Endothelial cell of umbilical vein (primary cell): Measurements from ENCODE around the gene TEC. TPM values are rescaled to one million over a fixed set of nuclear protein-coding genes. Genes with fewer than 3 reads are reported as not detected.

ENCODE experiments used
- BruUV-seq: library from RNA; stranded (reverse); fragments of 400-500 nt; replicated peaks from 2 replicates; lab custom pipeline; 2021; lab: Mats Ljungman, UMichigan
- CTCF ChIA-PET: fragments of 300-600, 350-600 bp; sonication (Branson Sonifier 250); formaldehyde crosslinking; loops from one replicate; lab custom pipeline; 2021; ENCODE audit warnings: antibody characterized with exemption, inconsistent platforms; lab: Charles Lee
- POLR2A ChIA-PET: fragments of 300-600, 350-600 bp; sonication (Branson Sonifier 250); formaldehyde crosslinking; loops from one replicate; lab custom pipeline; 2021; ENCODE audit warnings: antibody characterized with exemption, inconsistent platforms; lab: Charles Lee
- DNase-seq: peaks from one replicate; pipeline ENCODE4 v3.0.0-alpha.2; 2011; ENCODE audit warnings: low read depth, low spot score
- FAIRE-seq: peaks from 2 replicates; lab custom pipeline; 2011; peaks lifted over from hg19 to GRCh38; lab: Jason Lieb, UNC
- H2AFZ ChIP-seq: 2 replicates; pipeline ENCODE4 v1.6.0; 2012; ENCODE audit warnings: low read depth, low read length, control low read depth, inconsistent platforms
- H3K27ac ChIP-seq: 2 replicates; pipeline ENCODE4 v1.5.1; 2011; ENCODE audit warnings: low read depth, mild to moderate bottlenecking, control low read depth, low read length, moderate library complexity; ENCODE audit not compliant: insufficient read depth
- H3K27me3 ChIP-seq, 2 experiments: 2 replicates each; pipeline versions ENCODE4 v1.6.0 to v1.6.1; 2011; ENCODE audit warnings: low read length in 2 of 2, mixed read lengths in 1 of 2; ENCODE audit not compliant: control insufficient read depth in 2 of 2, insufficient read depth in 2 of 2
- H3K36me3 ChIP-seq, 2 experiments: 2 replicates in 1 of 2; 3 replicates in 1 of 2; pipeline ENCODE4 v1.5.1; 2011; ENCODE audit warnings: low read length in 2 of 2, mild to moderate bottlenecking in 1 of 2, moderate library complexity in 1 of 2; ENCODE audit not compliant: control insufficient read depth in 2 of 2, insufficient read depth in 2 of 2; ENCODE audit errors: extremely low read depth in 1 of 2
- H3K4me1 ChIP-seq: 3 replicates; pipeline ENCODE4 v1.5.1; 2011; ENCODE audit warnings: mild to moderate bottlenecking, low read length; ENCODE audit not compliant: control insufficient read depth, insufficient read depth; ENCODE audit errors: extremely low read depth
- H3K4me2 ChIP-seq: 2 replicates; pipeline ENCODE4 v1.6.1; 2011; ENCODE audit warnings: low read length, control low read depth, mixed read lengths; ENCODE audit not compliant: insufficient read depth
- H3K4me3 ChIP-seq, 3 experiments: fragments of 200-600 bp in 1 of 3; sonication (generic), shearing (Covaris generic) in 1 of 3; replicated peaks in 1 of 3; 2 replicates each; pipeline ENCODE4 v1.5.1; 2011 to 2016; ENCODE audit warnings: control low read depth in 3 of 3, low read length in 3 of 3, mild to moderate bottlenecking in 2 of 3, inconsistent platforms in 1 of 3, low read depth in 1 of 3, moderate library complexity in 1 of 3; ENCODE audit not compliant: insufficient read depth in 1 of 3
- H3K79me2 ChIP-seq: 2 replicates; pipeline ENCODE4 v1.6.0; 2012; ENCODE audit warnings: low read length, inconsistent platforms; ENCODE audit not compliant: control insufficient read depth, insufficient read depth
- H3K9ac ChIP-seq: replicated peaks from 2 replicates; pipeline ENCODE3; 2011; ENCODE audit warnings: low read length, control low read depth; ENCODE audit not compliant: insufficient read depth; ENCODE audit errors: extremely low read depth
- H3K9me1 ChIP-seq: replicated peaks from 3 replicates; pipeline ENCODE4 v1.6.0; 2011; ENCODE audit warnings: mild to moderate bottlenecking, low read length; ENCODE audit not compliant: control insufficient read depth, insufficient read depth; ENCODE audit errors: extremely low read depth
- H3K9me3 ChIP-seq: replicated peaks from 2 replicates; pipeline ENCODE4 v1.5.1; 2012; ENCODE audit warnings: low read length, inconsistent platforms; ENCODE audit not compliant: control insufficient read depth, insufficient read depth
- H4K20me1 ChIP-seq: replicated peaks from 2 replicates; pipeline ENCODE3; 2011; ENCODE audit warnings: mild to moderate bottlenecking, low read length; ENCODE audit not compliant: control insufficient read depth, insufficient read depth; ENCODE audit errors: extremely low read depth
- EZH2 ChIP-seq: IDR thresholded peaks from 2 replicates; pipeline ENCODE4 v1.6.1; 2012; ENCODE audit warnings: borderline replicate concordance, low read depth, mild to moderate bottlenecking, moderate library complexity, low read length, inconsistent platforms; ENCODE audit not compliant: severe bottlenecking
- FOS ChIP-seq: IDR thresholded peaks from 2 replicates; pipeline ENCODE4 v1.6.1; 2011; ENCODE audit warnings: mild to moderate bottlenecking, low read length, moderate library complexity, borderline replicate concordance; ENCODE audit not compliant: insufficient read depth
- GATA2 ChIP-seq: IDR thresholded peaks from 2 replicates; pipeline ENCODE4 v1.7.0; 2011; ENCODE audit warnings: low read depth, mild to moderate bottlenecking, moderate library complexity, mixed read lengths, low read length; ENCODE audit not compliant: insufficient read length, insufficient read depth
- JUN ChIP-seq: IDR thresholded peaks from 2 replicates; pipeline ENCODE4 v1.6.1; 2011; ENCODE audit warnings: borderline replicate concordance, low read depth; ENCODE audit not compliant: insufficient read length, insufficient read depth
- MAX ChIP-seq: IDR thresholded peaks from 2 replicates; pipeline ENCODE4 v1.6.1; 2011; ENCODE audit not compliant: insufficient read depth, insufficient read length
- MYC ChIP-seq: IDR thresholded peaks from one replicate; pipeline ENCODE4 v1.6.1; 2011; ENCODE audit warnings: mild to moderate bottlenecking, low read depth, low read length
- POLR2A ChIP-seq: IDR thresholded peaks from 2 replicates; pipeline ENCODE4 v1.6.1; 2012; ENCODE audit warnings: low read depth, mild to moderate bottlenecking, control low read depth, low read length
- POLR2AphosphoS5 ChIP-seq: IDR thresholded peaks from 2 replicates; pipeline ENCODE4 v1.6.1; 2012; ENCODE audit warnings: low read depth, mild to moderate bottlenecking, control low read depth, low read length, moderate library complexity; ENCODE audit not compliant: insufficient read depth
- dilution Hi-C: fragments of 300-500 bp; cut with MboI; formaldehyde crosslinking; loops from one replicate; pipeline ENCODE4 v1.15.0; 2019; ENCODE audit warnings: low sequenced_read_pairs; ENCODE audit not compliant: extremely low pct_ligation_motif_present
- intact Hi-C: fragments of 100-400 bp; cut with micrococcal nuclease; formaldehyde crosslinking; loops from one replicate; pipeline ENCODE4 v1.10.0; 2022
- polyA plus RNA-seq, 4 experiments: library from polyadenylated mRNA; depleted of rRNA in 3 of 4; stranded (reverse) in 3 of 4; unstranded in 1 of 4; fragments of >200 nt; gene quantifications; 2 replicates each; pipeline versions ENCODE4 v1.2.1 to v1.2.3, GENCODE V29; 2011 to 2012; ENCODE audit warnings: missing spikeins in 1 of 4
- total RNA-seq: library from RNA; stranded (reverse); gene quantifications from 2 replicates; pipeline ENCODE4 v1.2.3, GENCODE V29; 2021
- TF ChIP-seq, protein P1 (sequence below), 2 donors: IDR thresholded peaks; 1 replicate in 1 of 2; 2 replicates in 1 of 2; pipeline ENCODE4 v1.5.1; 2011; ENCODE audit warnings: low read length in 2 of 2, mild to moderate bottlenecking in 2 of 2, moderate library complexity in 2 of 2, control low read depth in 1 of 2, inconsistent platforms in 1 of 2, low read depth in 1 of 2; ENCODE audit not compliant: insufficient read depth in 1 of 2; ENCODE audit errors: extremely low read depth in 1 of 2

The TEC gene
- total and polyA plus RNA-seq, 2 donors (not counting 3 experiments of a cell fraction or from before 2014, with no cell fraction given) = 0.08 to 0.86 TPM

DNA sequence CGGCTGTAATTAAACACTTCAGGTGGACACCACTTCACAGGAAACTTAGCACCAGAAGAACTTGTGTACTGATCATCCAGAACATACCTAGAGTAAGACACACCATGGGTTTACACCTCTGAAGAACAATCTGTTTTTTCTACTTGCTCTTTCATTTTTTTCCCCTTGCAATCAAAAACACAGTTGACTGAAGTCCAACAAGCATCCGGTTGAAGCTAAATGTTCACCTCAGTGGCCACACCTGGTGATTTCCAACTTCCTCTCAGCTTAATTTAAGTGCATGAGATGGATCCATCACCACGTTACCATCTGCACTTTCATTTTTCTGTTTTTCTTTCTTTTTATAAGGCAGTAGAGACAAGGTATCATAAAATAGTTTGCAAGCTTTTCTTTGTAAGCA is 130.7 kb downstream of the TEC start:
- no peaks in the 10 kb centered on the region for H3K79me2 ChIP-seq
- no peak overlapping the region for H2AFZ ChIP-seq
- H3K4me1 ChIP-seq = peaks cover 12% of the 10 kb centered on the region
- no peak overlapping the region for H3K4me3 ChIP-seq
- H3K27me3 ChIP-seq = no peaks in the 10 kb centered on the region
- POLR2A ChIA-PET = no interaction called here
- no peak for TF ChIP-seq FOS
- TF ChIP-seq MAX = no peak
- TF ChIP-seq POLR2AphosphoS5 = no peak
- no peak for TF ChIP-seq JUN
- H3K27ac ChIP-seq = no peak overlapping the region
- H3K9me1 ChIP-seq = no peaks in the 10 kb centered on the region
- H3K4me2 ChIP-seq = no peak overlapping the region
- H3K36me3 ChIP-seq = no peaks in the 10 kb centered on the region
- BruUV-seq = no TSS peak
- no peak overlapping the region for H3K9ac ChIP-seq
- no peaks in the 10 kb centered on the region for H3K9me3 ChIP-seq
- intact Hi-C loops (no loop called here), dilution Hi-C loops (no loop called here)
- DNase-seq = no peak
- FAIRE-seq = no peak
- no peaks in the 10 kb centered on the region for H4K20me1 ChIP-seq
- CTCF ChIA-PET = interaction anchor here (1.1 to 4.0 kb wide), 7 partner anchors 8 to 136 kb away, joined by 3 to 58 read pairs (median 6); no protein-coding TSS in a partner anchor

GRCh38 chr4:48138511-48138910 is 131.1 kb downstream of the TEC start:
- dilution Hi-C loops (no loop called here), intact Hi-C loops (no loop called here)
- no peaks in the 10 kb centered on the region for H3K27me3 ChIP-seq
- no peak overlapping the region for H3K4me2 ChIP-seq
- TF ChIP-seq, protein P1, sequence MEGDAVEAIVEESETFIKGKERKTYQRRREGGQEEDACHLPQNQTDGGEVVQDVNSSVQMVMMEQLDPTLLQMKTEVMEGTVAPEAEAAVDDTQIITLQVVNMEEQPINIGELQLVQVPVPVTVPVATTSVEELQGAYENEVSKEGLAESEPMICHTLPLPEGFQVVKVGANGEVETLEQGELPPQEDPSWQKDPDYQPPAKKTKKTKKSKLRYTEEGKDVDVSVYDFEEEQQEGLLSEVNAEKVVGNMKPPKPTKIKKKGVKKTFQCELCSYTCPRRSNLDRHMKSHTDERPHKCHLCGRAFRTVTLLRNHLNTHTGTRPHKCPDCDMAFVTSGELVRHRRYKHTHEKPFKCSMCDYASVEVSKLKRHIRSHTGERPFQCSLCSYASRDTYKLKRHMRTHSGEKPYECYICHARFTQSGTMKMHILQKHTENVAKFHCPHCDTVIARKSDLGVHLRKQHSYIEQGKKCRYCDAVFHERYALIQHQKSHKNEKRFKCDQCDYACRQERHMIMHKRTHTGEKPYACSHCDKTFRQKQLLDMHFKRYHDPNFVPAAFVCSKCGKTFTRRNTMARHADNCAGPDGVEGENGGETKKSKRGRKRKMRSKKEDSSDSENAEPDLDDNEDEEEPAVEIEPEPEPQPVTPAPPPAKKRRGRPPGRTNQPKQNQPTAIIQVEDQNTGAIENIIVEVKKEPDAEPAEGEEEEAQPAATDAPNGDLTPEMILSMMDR (IDR thresholded peaks at IDR 0.05; ENCODE audit: extremely low read depth in 1 of 2, insufficient read depth in 1 of 2, low read depth in 1 of 2, low read length in 2 of 2) = no peak
- no peak for TF ChIP-seq GATA2
- no peak for TF ChIP-seq POLR2A
- TF ChIP-seq MYC = no peak
- TF ChIP-seq JUN = no peak
- TF ChIP-seq MAX = no peak
- no peak for TF ChIP-seq FOS
- no peak for TF ChIP-seq EZH2
- TF ChIP-seq POLR2AphosphoS5 = no peak
- no peaks in the 10 kb centered on the region for H3K9me1 ChIP-seq
- BruUV-seq = no TSS peak
- DNase-seq = no peak
- H3K27ac ChIP-seq = no peak overlapping the region
- POLR2A ChIA-PET = no interaction called here
- peaks cover 12% of the 10 kb centered on the region for H3K4me1 ChIP-seq
- H4K20me1 ChIP-seq = no peaks in the 10 kb centered on the region
- CTCF ChIA-PET = interaction anchor here (1.6 to 4.0 kb wide), 4 partner anchors 10 to 136 kb away, joined by 5 to 58 read pairs (median 13); no protein-coding TSS in a partner anchor
- no peak overlapping the region for H3K9ac ChIP-seq
- H3K4me3 ChIP-seq = no peak overlapping the region
- H2AFZ ChIP-seq = no peak overlapping the region
- no peaks in the 10 kb centered on the region for H3K79me2 ChIP-seq
- H3K36me3 ChIP-seq = no peaks in the 10 kb centered on the region
- no peak for FAIRE-seq
- H3K9me3 ChIP-seq = no peaks in the 10 kb centered on the region
